ENCODE results near the gene ZFP36L1.

ZFP36L1 gene

GRCh38 chr14:68792979-68793733, at the start of gene ZFP36L1:
ZFP36L1 (minus strand) TSS chr14:68793067; CDS start chr14:68792938, 129 bp downstream.
- peak; percentile 19 for DNase-seq

- no peak for DNase-seq
These were observed 49.4 kb upstream of the ZFP36L1 start for GRCh38 chr14:68842298-68842697.

- no peak for DNase-seq
These were observed 48.3 kb upstream of the ZFP36L1 start for GRCh38 chr14:68841016-68841809.

- DNase-seq = no peak
These were observed 47.6 kb upstream of the ZFP36L1 start for GRCh38 chr14:68840454-68840853.

- no peak for DNase-seq
These were observed 43.2 kb upstream of the ZFP36L1 start for GRCh38 chr14:68836082-68836481.

- DNase-seq = no peak
These were observed 41.9 kb upstream of the ZFP36L1 start for GRCh38 chr14:68834816-68835215.

GRCh38 chr14:68828698-68829097, 35.8 kb upstream of the ZFP36L1 start:
- DNase-seq = no peak

- DNase-seq = no peak
These were observed 32.9 kb upstream of the ZFP36L1 start for GRCh38 chr14:68825729-68826128.

GRCh38 chr14:68824517-68825347, 31.9 kb upstream of the ZFP36L1 start:
- peak; percentile 61 for DNase-seq

- DNase-seq = no peak
These were observed 31.3 kb upstream of the ZFP36L1 start for GRCh38 chr14:68824207-68824516.

GRCh38 chr14:68823434-68824206, 30.8 kb upstream of the ZFP36L1 start:
- DNase-seq = no peak

GRCh38 chr14:68822926-68823325, 30.1 kb upstream of the ZFP36L1 start:
- DNase-seq = no peak

GRCh38 chr14:68822132-68822651, 29.3 kb upstream of the ZFP36L1 start:
- no peak for DNase-seq

GRCh38 chr14:68820999-68821683, 28.3 kb upstream of the ZFP36L1 start:
- no peak for DNase-seq

GRCh38 chr14:68820536-68820935, 27.7 kb upstream of the ZFP36L1 start:
- no peak for DNase-seq

- DNase-seq = no peak
These were observed 27.3 kb upstream of the ZFP36L1 start for GRCh38 chr14:68820119-68820518.

GRCh38 chr14:68819260-68819691, 26.4 kb upstream of the ZFP36L1 start:
- no peak for DNase-seq

- DNase-seq = no peak
These were observed 24.8 kb upstream of the ZFP36L1 start for GRCh38 chr14:68817506-68818212.

GRCh38 chr14:68816943-68817430, 24.1 kb upstream of the ZFP36L1 start:
- DNase-seq = no peak

- peak; percentile 91 for DNase-seq
These were observed 23.5 kb upstream of the ZFP36L1 start for GRCh38 chr14:68816183-68816942.
